ENCODE measurements around the gene MBP.
"Not testable (repeated sequence)": the region's sequence is repeated elsewhere in the genome, so short reads cannot be mapped to it uniquely, and the experiment has no call there.

Gene MBP

DNA sequence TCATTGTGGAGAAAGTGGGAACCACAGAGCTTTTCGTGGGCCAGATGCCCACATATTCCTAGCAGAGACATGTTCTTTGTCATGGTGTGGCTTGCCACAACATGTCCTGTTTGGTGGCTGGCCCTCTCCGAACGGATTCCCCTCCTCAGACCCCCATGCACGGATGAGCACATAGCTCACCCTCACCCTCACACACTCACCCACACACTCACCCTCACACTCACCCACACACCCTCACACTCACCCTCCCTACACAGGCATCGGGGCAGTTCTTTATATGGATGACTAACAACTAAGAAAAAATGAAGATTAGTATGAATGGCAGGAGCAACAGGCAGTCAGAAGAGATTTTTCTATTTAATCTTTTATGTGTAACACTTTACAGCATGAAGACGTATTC lies 160.3 kb downstream of the MBP start:
- DNase-seq (ENCODE audit: low spot score) = peak; percentile 28

GRCh38 chr18:76970770-76971559 lies 161.6 kb downstream of the MBP start:
- peak; percentile 11 for DNase-seq (ENCODE audit: low spot score)

DNA sequence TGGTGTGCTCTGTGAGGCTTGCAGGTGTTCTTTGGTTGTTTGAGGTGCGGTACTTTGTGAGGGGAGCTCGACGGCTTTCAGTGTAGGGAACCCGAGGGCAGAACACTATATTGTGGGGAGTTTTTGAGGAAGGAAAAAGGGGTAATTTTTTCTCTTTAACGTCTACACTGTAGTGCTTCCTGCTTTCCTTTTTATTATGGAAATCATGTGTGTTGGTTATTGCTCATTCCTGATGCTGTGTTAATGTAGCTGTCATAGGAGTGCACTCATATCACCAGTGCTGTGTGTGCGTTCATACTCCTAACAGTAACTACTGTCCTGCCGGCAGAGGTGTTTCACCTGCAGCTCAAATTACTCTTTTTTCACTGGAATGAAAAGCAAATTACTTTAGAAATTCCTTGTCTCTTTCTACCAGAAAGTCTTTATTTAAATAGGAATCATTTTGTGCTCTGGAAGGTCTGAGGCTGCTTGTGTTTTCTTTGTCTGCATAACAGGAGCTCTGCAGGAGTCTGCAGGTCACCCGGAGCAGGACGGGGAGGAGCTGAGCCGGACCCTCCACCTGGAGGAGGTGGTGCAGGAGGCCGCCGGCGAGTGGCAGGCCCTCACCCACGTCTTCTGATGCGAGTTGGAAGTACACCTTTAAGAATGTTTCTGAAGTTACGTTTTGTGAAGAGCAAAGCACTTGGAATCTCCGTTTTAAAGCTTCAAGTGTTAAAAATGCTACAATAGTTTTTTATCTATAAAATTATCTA lies 164.7 kb downstream of the MBP start:
- peak; percentile 18 for DNase-seq (ENCODE audit: low spot score)

GRCh38 chr18:76967299-76967698 lies 165.3 kb downstream of the MBP start:
- DNase-seq (ENCODE audit: low spot score) = not testable (repeated sequence)

DNA sequence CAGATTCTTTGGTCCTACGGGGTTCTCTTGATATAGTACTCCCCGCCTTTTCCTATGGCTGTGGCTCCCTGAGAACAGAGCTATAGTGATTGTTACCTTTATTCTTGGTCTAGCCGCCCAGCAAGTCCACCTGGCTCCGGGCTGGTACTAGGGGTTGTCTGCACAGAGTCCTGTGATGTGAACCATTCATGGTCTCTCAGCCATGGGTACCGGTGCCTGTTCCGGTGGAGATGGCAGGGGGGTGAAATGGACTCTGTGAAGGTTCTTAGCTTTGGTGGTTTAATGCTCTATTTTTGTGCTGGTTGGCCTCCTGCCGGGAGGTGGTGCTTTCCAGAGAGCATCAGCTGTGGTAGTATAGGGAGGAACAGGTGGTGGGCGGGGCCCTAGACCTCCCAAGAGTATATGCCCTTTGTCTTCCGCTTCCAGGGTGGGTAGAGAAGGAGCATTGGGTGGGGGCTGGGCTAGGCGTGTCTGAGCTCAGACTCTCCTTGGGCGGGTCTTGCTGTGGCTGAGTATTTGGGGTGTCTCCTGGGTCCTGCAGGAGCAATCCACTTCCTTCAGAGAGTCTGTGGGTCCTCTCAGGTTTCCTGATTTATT lies 166.9 kb downstream of the MBP start:
- peak; percentile 47 for DNase-seq (ENCODE audit: low spot score)

- no peak for DNase-seq (ENCODE audit: low spot score)
Observed at GRCh38 chr18:76963936-76964335, 168.6 kb downstream of the MBP start.

DNA sequence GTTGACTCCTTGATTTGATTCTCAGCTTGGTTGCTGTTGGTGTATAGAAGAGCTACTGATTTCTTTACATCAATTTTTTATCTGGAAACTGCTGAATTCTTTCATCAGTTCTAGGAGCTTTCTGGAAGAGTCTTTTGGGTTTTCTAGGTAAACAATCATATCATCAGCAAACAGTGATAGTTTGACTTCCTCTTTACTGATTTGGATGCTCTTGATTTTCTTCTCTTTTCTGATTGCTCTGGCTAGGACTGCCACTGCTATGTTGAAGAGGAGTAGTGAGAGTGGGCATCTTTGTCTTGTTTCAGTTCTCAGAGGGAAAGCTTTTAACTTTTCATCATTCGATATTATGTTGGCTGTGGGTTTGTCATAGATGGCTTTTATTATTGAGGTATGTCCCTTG lies 169.7 kb downstream of the MBP start:
- DNase-seq (ENCODE audit: low spot score) = no peak

GRCh38 chr18:76960528-76961035 lies 172.0 kb downstream of the MBP start:
- no peak for DNase-seq (ENCODE audit: low spot score)

GRCh38 chr18:76959605-76960004 lies 173.0 kb downstream of the MBP start:
- DNase-seq (ENCODE audit: low spot score) = no peak

DNA sequence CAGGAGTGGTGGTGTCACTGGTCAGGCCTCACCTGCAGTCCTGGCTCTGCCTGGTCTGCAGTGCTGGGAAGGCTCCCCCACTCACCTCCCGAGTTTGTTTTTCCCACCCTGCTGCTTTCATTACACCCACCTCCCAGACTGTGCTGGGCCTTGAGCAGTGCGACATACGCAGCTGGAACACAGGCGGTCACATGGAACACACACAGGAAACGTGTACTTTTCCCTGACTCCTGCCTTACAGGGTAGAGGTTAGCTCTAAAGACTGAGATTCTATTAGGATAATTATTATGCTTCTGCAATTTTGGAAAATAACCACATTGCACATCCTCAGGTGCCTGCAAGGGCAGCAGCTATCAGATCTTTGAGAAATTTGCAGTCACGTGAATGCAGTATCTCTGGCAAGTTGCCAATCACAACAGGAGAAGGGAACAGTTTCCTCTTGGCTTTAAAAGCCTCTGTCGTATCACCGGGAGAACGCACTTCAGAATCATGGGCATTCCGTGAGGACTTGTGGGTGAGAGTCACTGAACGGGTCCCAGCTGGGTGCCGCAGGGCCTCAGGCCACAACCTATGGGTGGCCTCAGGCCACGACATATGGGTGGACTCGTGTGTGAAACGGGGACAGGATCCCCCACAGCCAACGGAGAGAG lies 173.8 kb downstream of the MBP start:
- DNase-seq (ENCODE audit: low spot score) = no peak

DNA sequence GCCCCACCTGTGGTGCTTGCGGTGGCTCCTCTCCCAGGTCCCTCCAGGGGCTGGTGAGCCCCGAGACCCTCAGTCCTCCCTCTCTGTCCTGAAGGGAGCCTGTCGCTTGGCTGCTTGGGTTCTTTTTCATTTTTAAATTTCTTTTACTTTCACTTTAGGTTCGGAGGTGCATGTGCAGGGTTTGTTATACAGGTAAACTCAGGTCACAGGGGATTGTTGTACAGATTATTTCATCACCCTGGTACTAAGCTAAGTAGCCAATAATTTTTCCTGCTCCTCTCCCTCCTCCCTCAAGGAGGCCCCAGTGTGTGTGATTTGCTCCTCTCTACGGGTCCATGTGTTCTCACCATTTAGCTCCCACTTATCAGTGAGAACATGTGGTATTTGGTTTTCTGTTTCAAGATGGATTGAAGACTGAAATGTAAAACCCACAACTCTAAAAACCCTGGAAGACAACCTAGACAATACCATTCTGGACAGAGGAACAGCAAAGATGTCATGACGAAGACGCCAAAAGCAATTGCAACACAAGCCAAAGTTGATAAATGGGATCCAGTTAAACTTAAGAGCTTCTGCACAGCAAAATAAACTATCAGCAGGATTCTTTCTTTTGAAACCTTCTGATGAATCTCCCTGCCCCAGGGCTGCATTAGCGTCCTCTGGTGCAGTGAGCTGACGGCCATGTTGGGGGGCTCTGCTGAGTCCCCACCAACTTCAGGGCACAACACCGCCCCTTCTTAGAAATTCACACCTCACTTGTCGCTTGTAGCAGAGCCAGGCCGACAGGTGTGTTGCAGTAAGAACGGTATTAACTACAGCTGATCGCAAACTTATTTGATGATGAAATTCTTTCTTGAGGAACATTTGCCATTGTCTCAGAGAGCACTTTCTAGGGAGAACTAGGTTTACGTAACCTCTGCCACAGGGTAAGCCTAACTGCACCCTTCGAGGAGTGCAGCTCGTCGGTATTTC lies 174.9 kb downstream of the MBP start:
- no peak for DNase-seq (ENCODE audit: low spot score)

- DNase-seq (ENCODE audit: low spot score) = no peak
Observed at GRCh38 chr18:76956648-76957047, 175.9 kb downstream of the MBP start.

GRCh38 chr18:76955524-76956170 lies 176.9 kb downstream of the MBP start:
- DNase-seq (ENCODE audit: low spot score) = no peak

- DNase-seq (ENCODE audit: low spot score) = no peak
Observed at GRCh38 chr18:76953583-76954233, 178.9 kb downstream of the MBP start.

- DNase-seq (ENCODE audit: low spot score) = no peak
Observed at GRCh38 chr18:76953156-76953555, 179.4 kb downstream of the MBP start.

- no peak for DNase-seq (ENCODE audit: low spot score)
Observed at GRCh38 chr18:76952747-76953146, 179.8 kb downstream of the MBP start.

DNA sequence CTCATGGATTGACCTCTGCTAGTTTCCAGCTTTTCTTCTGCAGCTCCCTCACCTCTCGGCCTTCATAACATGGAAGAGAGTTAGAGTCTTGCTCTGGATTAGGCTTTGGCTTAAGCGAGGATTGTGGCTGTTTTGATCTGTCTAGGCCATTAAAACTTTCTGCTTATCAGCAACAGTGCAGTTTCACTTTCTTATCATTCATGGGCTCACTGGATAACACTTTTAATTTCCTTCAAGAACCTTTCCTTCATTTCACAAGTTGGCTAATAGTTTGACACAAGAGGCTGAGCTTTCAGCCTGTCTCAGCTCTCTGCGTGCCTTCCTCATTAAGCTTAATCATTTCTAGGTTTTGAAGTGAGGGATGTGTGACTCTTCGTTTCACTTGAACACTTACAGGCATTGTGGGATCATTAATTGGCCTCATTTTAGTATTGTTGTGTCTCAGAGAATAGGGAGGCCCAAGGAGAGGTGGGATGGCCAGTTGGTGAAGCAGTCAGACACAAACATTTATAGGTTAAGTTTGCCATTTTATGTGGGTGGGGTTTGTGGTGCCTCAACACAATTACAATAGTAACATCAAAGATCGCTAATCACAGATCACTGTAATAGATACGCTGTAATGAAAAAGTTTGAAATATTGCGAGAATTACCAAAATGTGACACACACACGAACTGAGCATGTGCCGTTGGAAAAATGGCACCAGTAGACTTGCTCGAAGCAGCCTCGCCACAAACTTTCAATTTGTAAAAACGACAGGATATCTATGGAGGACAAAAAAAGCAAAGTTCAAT lies 180.9 kb downstream of the MBP start:
- no peak for DNase-seq (ENCODE audit: low spot score)

GRCh38 chr18:76948345-76948744 lies 184.2 kb downstream of the MBP start:
- no peak for DNase-seq (ENCODE audit: low spot score)

GRCh38 chr18:76944346-76944745 lies 188.2 kb downstream of the MBP start:
- not testable (repeated sequence) for DNase-seq (ENCODE audit: low spot score)
